ENCODE data around the gene DBX2. TPM values are rescaled to one million over a fixed set of nuclear protein-coding genes. Genes with fewer than 3 reads are reported as not detected.

Gene DBX2
- total and polyA plus RNA-seq, 2 donors (not counting 3 experiments of a cell fraction or from before 2014, with no cell fraction given), result not detected

DNA sequence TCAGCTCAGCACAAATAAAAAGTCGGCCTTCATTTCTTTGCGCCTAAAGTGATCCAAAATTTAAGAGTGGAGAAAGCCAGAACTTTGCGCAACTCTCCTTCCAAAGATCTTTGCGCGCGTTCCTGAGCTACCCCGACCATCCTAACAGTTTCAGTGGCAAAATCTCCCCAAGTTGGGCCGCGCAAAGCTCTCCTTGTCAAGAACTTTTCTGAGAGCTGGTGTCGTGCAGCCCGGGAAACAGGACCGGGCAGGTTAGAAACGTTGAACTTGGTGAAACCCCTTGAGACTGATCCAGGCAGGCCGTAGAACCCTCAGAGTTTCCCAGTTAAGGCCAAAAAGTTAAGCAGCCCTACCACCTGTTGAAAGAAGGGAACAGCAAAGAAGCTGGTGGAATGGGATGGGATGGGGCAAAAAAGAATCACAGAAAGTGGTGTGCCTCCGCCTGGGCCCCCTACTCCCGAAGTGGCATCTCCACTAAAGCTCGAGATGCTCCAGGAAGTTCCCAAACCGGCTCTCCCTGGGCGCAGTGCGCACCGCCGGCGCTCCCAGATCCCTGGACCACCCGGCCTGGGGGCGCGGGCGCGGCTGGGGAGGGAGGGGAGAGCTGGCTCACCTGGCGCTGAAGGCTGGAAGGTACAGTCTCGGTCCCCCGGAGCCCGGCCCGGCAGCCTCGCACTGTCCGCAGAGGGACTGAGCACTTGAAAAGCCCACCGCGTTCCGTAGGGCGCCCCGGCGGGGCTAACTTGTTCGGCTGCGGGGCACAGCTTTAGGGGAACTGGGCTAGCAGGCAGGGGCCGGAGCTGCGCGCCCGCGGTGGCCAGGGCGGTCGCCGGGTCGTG lies 768 bp downstream of the DBX2 start:
- peaks cover 2% of the 10 kb centered on the region for H3K4me1 ChIP-seq (ENCODE audit: control insufficient read depth, extremely low read depth, insufficient read depth, low read length)
- no peak overlapping the region for H3K4me2 ChIP-seq (ENCODE audit: insufficient read depth, low read length)
- peaks cover 21 to 56% of the 10 kb centered on the region in 2 experiments for H3K27me3 ChIP-seq (ENCODE audit: control insufficient read depth in 2 of 2, insufficient read depth in 2 of 2, low read length in 2 of 2)
- ChIA-PET CTCF (no interaction called here), POLR2A (no interaction called here)
- H3K9me1 ChIP-seq (replicated peaks; ENCODE audit: control insufficient read depth, extremely low read depth, insufficient read depth, low read length), result no peaks in the 10 kb centered on the region
- H3K27ac ChIP-seq (ENCODE audit: insufficient read depth, low read depth, low read length), result no peak overlapping the region
- FAIRE-seq (no peak), DNase-seq (ENCODE audit: low read depth, low spot score) (no peak)
- H3K9me3 ChIP-seq (replicated peaks; ENCODE audit: control insufficient read depth, insufficient read depth, low read length), result no peaks in the 10 kb centered on the region
- intact Hi-C loops (cut with micrococcal nuclease) (no loop called here), dilution Hi-C loops (cut with MboI; ENCODE audit: extremely low pct_ligation_motif_present, low sequenced_read_pairs) (no loop called here)
- peak overlapping the region; percentile 62 for H2AFZ ChIP-seq (ENCODE audit: low read depth, low read length)
- no peak overlapping the region for H3K4me3 ChIP-seq (replicated peaks in 1 of 3; ENCODE audit: insufficient read depth in 1 of 3, low read depth in 1 of 3, low read length in 3 of 3)
- H3K9ac ChIP-seq (replicated peaks; ENCODE audit: extremely low read depth, insufficient read depth, low read length), result no peak overlapping the region
- H4K20me1 ChIP-seq (replicated peaks; ENCODE audit: control insufficient read depth, extremely low read depth, insufficient read depth, low read length), result no peaks in the 10 kb centered on the region
- H3K79me2 ChIP-seq (ENCODE audit: control insufficient read depth, insufficient read depth, low read length), result no peaks in the 10 kb centered on the region
- no TSS peak for BruUV-seq (replicated peaks)
- H3K36me3 ChIP-seq (ENCODE audit: control insufficient read depth in 2 of 2, extremely low read depth in 1 of 2, insufficient read depth in 2 of 2, low read length in 2 of 2), result no peaks in the 10 kb centered on the region
- TF ChIP-seq JUN (IDR thresholded peaks at IDR 0.05; ENCODE audit: borderline replicate concordance, insufficient read depth, insufficient read length, low read depth) (no peak), EZH2 (IDR thresholded peaks at IDR 0.05; ENCODE audit: borderline replicate concordance, low read depth, low read length, severe bottlenecking) (peak; percentile 63)

DNA sequence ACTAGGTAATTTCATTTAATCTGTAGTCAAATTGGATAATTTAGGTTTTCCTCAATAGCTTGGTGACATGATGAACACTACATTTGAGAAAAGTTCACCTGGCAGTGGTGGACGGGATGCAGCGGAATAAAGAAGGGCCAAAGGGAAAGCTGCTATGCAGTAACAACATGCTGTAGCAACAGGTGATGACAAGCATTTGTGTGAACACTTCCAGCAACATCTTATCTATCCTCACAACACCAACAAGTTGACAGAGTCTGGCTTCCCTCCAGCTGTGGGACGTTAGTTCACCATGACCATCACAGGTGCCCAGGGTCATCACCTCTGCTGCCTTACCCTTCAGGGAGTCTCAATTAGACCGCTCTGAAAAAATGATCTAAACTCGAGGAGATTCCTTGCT lies 8.3 kb downstream of the DBX2 start:
- no peak overlapping the region for H3K27ac ChIP-seq (ENCODE audit: insufficient read depth, low read depth, low read length)
- POLR2A ChIA-PET, result no interaction called here
- no peaks in the 10 kb centered on the region for H3K36me3 ChIP-seq (ENCODE audit: control insufficient read depth in 2 of 2, extremely low read depth in 1 of 2, insufficient read depth in 2 of 2, low read length in 2 of 2)
- no peak overlapping the region for H3K9ac ChIP-seq (replicated peaks; ENCODE audit: extremely low read depth, insufficient read depth, low read length)
- dilution Hi-C loops (cut with MboI; ENCODE audit: extremely low pct_ligation_motif_present, low sequenced_read_pairs), result no loop called here
- no peak overlapping the region for H2AFZ ChIP-seq (ENCODE audit: low read depth, low read length)
- H3K4me3 ChIP-seq (replicated peaks in 1 of 3; ENCODE audit: insufficient read depth in 1 of 3, low read depth in 1 of 3, low read length in 3 of 3), result no peak overlapping the region
- CTCF ChIA-PET, result no interaction called here
- DNase-seq (ENCODE audit: low read depth, low spot score) (no peak), FAIRE-seq (no peak)
- no peaks in the 10 kb centered on the region for H3K79me2 ChIP-seq (ENCODE audit: control insufficient read depth, insufficient read depth, low read length)
- no peaks in the 10 kb centered on the region for H3K9me1 ChIP-seq (replicated peaks; ENCODE audit: control insufficient read depth, extremely low read depth, insufficient read depth, low read length)
- no peak overlapping the region for H3K4me2 ChIP-seq (ENCODE audit: insufficient read depth, low read length)
- H3K4me1 ChIP-seq (ENCODE audit: control insufficient read depth, extremely low read depth, insufficient read depth, low read length), result no peaks in the 10 kb centered on the region
- TF ChIP-seq FOS (IDR thresholded peaks at IDR 0.05; ENCODE audit: borderline replicate concordance, insufficient read depth, low read length), result no peak
- H3K9me3 ChIP-seq (replicated peaks; ENCODE audit: control insufficient read depth, insufficient read depth, low read length), result no peaks in the 10 kb centered on the region
- intact Hi-C loops (cut with micrococcal nuclease), result no loop called here
- no TSS peak for BruUV-seq (replicated peaks)
- H3K27me3 ChIP-seq (ENCODE audit: control insufficient read depth in 2 of 2, insufficient read depth in 2 of 2, low read length in 2 of 2), result peaks cover 0 to 7% of the 10 kb centered on the region in 2 experiments
- no peaks in the 10 kb centered on the region for H4K20me1 ChIP-seq (replicated peaks; ENCODE audit: control insufficient read depth, extremely low read depth, insufficient read depth, low read length)

Data from endothelial cell of umbilical vein (primary cell).